Activated naive CD4-positive, alpha-beta T cell (primary cell): ENCODE results near the gene BCS1L.
"Not testable (repeated sequence)": the region's sequence is repeated elsewhere in the genome, so short reads cannot be mapped to it uniquely, and the experiment has no call there.

Experiments
- DNase-seq, 4 experiments: peaks; one replicate each; lab custom pipeline; 2025; lab: John Stamatoyannopoulos, UW

Gene BCS1L

DNA sequence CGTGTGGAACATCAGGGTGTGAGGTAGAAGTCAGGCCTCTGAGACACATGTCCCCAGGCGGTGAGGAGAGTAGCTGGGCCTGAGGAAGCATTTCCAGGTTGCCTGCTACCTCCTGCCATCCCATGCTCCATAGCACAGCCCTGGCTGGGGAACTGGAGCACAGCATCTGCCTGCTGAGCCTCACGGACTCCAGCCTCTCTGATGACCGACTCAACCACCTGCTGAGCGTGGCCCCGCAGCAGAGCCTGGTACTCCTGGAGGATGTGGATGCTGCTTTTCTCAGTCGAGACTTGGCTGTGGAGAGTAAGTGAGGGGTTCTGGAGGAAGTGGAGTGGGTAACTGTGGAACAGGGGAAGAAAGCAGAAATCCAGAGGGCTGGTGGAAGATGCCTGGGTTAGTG is 2.9 kb downstream of the BCS1L start:
- DNase-seq, result no peak

DNA sequence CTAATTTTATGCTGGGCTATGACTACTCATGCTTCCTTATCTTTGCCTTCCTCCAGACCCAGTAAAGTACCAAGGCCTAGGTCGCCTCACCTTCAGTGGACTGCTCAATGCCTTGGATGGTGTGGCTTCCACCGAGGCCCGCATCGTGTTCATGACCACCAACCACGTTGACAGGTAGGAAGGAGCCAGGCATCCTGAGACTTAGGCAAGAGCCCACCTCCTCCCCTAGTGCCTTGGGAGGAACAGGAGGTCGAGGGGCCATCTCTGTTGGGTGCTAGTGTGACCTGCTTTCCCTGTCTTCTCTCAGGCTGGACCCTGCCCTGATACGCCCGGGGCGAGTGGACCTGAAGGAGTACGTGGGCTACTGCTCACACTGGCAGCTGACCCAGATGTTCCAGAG is 3.3 kb downstream of the BCS1L start:
- DNase-seq, result no peak

DNA sequence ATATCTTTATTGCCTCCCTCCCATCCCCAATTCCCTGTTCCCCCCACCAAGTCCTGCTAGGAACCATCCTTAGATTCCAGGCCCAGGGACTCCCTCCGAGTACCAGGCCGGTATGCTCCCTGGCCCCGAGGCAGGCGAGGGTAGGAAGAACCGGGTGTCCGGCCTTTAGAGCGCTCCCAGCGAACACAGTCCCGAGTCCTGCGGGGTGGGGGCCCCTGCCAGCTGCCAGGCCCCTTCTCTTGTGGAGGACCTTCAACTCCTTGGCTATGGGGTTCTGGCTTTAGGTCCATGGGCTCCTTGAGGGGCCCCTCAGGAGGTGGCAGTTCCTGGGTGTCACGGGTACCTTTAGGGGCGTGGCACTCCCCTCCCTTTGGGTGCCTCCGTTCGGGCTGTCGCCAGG is 4.4 kb downstream of the BCS1L start:
- DNase-seq, result no peak

DNA sequence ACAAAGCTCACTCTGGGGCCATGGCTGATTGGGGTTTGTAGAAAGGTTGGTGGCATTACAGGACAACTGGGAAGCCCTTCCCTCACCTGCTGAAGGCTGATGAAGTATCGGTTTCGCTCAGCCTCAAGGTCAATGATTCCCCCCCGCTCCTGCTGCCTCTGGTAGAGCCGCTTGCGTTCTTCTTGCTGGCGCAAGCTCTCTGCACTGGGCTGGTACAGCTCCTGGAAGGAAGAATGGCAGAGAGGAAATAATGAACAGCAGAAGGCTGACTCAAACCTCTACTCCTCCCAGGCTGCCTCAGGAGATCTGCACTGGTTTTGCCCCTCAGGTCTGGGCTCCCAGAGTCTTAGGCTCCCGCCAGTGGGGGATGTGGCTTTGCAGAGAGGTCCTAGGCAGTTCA is 5.2 kb downstream of the BCS1L start:
- DNase-seq, result no peak

DNA sequence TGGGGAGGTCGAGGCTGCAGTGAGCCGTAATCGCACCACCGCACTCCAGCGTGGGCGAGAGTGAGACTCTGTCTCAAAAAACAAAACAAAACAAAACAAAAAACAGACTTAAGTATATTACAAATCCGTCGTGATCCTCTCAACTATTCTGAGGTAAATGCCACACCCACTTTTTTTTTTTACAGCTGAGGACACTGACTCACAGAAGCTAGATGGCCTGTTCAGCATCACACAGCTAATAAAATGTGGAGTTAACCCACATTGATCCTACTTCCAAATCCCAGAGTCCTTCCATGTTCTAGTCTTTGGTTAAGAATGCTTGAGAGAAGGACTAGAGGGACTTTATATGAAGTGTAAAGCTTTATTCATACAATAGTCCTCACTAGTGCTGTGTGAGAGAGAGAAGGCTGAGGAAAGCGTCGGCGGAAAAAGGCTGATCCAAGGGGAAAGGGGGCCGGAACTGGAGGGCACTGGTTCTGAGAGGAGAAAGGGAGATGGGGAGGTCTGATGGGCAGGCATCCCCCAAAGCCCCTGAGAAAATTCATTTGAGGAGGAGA is 11.7 kb downstream of the BCS1L start:
- DNase-seq, result no peak

DNA sequence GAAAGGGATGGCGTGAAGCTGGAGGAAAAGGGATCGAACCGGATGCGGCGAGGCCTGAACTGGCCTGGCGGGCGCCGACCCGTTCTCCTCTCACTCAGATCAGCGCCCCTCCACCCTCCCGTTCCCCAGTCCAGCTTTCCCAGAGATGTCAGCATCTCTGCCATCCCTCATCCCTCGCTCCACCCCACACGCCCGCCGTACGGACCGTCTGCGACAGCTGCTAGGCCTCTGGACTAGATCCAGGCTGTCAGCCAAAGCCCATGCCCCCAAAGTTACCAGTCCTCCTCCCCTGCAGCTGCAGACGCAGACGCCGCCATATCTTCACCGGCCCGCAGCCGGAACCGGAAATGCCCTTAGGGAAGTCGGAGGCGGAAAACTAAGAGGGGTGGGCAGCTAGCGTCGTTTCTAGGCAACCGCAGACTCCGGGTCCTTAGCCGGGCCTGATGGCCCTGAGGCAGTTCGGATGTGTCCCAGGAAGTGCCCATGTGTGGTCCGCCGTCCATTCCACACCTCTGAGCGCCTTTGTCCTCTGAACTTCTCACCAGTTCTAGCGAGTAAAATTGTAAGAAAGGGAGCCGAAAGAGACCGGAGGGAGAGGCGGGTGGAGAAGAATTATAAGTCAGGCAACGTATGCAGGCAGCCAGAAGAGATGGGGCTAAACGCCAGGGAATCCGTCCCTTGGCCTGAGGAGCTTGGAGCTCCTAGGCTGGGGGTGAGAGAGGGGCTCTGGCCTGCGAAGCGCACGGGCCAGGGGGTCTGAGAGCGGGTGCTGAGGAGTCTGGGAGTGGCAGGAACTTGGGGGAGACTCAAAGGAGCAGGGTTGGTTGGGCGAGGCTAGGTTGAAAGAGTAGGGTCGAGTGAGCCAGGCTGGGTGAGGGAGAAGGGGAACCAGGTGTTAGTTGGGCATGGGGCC is 12.4 kb downstream of the BCS1L start, which contains the start of the genes RNF25 and STK36:
Gene RNF25, minus strand, starts transcription at position 349 of the 913 bp plus-strand sequence. Its CDS starts 32 bp downstream, at position 317.
Gene STK36, plus strand, starts transcription at position 433 of the 913 bp plus-strand sequence. CDS start 744 bp downstream, outside the sequence.
- DNase-seq, result peak; percentile 55 to 75 (median 63)

DNA sequence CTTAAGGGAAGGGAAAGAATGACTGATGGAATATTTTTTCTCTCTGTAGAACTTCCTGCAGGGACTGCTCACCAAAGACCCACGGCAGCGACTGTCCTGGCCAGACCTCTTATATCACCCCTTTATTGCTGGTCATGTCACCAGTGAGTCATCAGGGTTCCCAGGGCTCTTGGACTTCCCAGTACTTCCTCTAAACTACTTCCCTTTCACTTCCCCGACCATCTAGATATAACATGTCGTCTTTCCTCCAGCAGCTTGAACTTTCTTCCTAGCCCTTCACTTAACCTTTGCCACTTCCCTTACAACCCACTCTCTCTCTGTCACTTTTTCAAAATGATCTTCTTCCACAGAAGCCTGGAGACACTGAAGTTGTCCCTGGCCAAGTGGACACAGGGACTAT is 19.6 kb downstream of the BCS1L start:
- no peak for DNase-seq

DNA sequence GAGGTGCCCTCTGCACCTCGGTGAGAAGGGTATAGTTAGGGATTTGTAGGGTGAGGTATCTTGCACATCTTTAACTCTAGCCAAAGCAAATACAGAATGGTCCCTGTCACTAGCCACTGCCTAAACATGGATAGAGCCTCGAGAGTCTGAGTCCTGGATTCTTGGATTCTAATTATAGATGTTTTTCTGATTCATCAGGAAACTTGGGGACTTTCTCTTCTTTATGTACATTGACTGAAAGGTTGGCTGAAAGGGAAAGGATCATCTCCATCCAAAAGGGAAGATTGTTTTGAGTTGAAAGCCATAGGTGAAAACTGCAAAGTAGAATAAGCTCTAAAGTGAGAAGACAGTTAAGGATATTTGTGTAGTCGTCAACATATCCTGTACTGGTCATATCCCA is 20.6 kb downstream of the BCS1L start:
- no peak for DNase-seq

DNA sequence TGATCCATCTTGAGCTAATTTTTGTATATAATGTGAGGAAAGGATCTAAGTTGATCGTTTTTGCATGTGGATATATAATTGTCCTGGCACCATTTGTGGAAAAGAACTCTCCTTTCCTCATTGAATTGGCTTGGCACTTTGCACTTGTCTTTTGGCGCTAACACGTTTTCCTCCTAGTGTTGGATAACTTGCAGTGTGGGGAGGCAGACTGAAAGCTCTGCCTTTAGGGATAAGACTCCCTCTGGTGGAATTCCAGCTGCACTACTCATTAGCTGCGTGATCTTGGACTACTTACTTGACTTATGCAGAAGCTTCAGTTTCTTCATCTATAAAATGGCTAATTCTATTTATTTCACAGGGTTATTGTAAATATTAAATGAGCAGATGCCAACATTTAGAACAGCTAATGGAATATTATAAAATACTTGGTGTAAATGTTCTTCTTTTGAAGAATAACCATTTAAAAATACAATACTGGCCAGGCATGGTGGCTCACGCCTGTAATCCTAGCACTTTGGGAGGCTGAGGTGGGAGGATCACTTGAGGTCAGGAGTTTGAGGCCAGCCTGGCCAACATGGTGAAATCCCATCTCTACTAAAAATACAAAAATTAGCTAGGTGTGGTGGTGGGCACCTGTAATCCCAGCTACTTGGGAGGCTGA is 28.0 kb downstream of the BCS1L start:
- not testable (repeated sequence) for DNase-seq

DNA sequence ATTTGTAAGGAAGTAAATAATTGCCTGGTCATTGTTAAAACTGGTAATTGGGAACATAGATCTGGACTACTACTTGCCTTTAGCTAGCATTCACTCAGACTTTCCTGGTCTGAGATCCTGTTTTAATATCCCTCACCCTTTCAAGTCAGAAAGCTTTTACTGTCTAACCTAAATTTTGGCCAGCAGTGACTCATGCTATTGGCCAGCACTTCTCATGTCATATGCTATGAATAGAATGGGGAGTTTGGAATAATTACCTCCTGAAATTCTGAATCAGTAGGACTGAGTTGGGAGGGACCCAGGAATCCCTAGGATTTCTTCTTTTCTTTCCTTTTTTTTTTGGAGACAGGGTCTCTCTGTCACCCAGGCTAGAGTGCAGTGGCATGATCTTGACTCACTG is 31.8 kb downstream of the BCS1L start:
- no peak for DNase-seq

DNA sequence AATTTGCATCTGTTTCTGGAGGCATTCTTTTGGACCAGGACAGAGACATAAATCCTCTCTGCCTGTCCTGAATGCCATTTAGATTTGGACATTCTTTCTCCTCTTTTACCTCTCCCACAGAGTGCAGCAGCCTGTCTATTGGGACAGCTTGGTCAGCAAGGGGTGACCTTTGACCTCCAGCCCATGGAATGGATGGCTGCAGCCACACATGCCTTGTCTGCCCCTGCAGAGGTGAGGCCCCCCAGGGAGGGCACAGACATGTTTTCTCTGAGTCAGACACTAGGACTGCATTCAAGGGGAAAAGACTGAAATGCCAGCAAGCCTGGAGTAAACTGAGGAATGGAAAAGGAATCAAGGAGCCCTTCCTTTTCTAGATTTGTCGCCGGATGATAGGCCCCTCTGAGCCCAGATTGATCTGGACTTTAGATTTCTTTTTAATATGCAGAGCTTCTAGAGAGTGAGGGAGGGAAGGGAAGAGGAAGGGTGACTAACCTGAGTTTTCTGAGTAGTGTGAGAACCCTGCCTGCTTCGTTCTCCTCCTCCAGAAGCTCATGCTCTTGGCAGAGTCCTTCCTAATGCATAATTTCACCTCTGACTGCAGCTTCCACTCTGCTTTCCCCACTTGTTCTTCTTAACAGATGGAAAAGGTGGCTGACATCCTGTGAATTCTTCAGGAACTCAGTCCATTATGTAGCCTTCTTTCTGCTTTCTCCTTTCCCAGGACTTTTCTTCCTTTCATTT is 35.1 kb downstream of the BCS1L start:
- DNase-seq, result no peak

DNA sequence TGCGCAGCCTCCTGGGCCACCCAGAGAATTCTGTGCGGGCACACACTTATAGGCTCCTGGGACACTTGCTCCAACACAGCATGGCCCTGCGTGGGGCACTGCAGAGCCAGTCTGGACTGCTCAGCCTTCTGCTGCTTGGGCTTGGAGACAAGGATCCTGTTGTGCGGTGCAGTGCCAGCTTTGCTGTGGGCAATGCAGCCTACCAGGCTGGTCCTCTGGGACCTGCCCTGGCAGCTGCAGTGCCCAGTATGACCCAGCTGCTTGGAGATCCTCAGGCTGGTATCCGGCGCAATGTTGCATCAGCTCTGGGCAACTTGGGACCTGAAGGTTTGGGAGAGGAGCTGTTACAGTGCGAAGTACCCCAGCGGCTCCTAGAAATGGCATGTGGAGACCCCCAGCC is 39.4 kb downstream of the BCS1L start:
- no peak for DNase-seq

DNA sequence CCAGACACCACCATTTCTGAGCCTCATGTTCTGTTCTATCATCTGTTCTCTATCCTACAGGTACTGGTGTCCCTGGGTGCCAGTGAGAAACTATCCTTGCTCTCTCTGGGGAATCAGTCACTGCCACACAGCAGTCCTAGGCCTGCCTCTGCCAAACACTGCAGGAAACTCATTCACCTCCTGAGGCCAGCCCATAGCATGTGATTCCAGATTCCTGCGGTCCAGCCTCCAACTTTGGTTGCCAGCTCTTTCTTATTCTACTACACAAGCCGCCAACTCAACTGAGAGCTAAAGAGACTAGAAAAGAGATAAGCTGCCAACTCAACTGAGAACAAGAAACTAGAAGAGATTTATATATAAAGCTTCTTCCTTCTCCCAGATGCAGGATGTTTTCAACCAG is 42.3 kb downstream of the BCS1L start:
- DNase-seq, result no peak

DNA sequence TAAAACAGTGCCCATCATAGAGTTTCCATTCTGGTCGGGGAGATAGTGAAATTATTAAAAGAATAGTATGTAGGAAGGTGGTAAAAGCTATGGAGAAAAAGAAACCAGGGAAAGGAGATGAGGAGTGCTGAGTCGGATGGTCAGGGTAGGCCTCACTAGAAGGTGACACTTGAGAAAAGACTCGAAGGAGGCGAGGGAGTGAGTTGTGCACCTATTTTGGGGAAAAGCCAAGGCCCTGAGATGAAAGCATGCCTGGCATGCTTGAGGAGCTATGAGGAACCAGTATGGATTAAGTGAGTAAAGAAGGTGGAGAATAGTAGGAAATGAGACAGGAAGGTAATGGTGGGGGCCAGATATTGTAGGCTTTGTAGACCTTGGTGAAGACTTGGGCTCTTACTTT is 43.9 kb downstream of the BCS1L start:
- DNase-seq, result no peak

DNA sequence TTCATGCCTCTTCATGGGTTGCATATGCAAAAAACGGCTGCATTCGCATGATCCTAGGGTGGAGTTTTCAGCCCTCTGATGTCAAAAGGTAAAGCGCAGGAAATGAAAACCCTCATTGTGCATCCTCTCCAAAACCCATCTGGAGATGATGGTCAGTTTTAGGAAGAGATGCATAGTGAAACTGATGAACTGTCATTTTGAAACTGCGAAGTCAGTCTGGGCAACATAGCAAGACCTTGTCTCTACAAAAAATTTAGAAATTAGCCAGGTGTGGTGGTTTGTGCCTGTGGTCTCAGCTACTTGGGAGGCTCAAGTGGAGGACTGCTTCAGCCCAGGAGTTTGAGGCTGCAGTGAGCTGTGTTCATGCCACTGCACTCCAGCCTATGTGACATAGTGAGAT is 48.6 kb downstream of the BCS1L start:
- DNase-seq, result no peak

DNA sequence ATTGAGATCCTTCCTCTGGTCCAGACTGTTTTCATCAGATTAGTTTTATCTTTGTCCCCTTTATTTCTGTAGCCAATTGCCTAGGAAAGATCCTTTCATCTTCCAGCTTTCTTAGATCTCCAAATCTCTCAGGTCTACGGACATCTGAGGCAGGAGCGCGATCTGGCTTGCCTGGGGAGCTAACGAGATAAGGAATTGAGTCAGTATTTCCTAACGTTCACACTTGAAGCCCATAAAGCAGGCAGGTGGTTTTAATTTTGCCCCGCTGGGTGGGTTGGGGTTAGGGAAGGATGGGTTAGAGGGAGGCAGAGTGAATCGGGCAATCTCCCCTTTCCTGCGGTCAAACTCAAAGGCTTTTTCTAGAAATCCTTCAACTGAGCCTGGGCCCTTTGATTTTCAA is 50.4 kb downstream of the BCS1L start:
- DNase-seq, result no peak

DNA sequence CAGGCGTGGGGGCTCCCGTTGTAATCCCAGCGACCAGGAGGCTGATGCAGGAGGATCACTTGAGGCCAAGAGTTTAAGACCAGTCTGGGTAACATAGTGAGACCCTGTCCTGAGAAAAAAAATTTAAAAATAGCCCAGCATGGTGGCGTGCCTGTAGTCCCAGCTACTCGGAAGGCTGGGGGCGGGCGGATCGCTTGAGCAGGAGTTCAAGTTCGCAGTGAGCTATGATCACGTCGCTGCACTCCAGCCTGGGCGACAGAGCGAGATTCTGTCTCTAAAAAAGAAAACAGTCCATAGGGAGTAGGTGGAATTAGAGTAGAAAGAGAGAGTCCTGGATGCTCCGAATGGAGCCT is 50.8 kb downstream of the BCS1L start:
- no peak for DNase-seq

DNA sequence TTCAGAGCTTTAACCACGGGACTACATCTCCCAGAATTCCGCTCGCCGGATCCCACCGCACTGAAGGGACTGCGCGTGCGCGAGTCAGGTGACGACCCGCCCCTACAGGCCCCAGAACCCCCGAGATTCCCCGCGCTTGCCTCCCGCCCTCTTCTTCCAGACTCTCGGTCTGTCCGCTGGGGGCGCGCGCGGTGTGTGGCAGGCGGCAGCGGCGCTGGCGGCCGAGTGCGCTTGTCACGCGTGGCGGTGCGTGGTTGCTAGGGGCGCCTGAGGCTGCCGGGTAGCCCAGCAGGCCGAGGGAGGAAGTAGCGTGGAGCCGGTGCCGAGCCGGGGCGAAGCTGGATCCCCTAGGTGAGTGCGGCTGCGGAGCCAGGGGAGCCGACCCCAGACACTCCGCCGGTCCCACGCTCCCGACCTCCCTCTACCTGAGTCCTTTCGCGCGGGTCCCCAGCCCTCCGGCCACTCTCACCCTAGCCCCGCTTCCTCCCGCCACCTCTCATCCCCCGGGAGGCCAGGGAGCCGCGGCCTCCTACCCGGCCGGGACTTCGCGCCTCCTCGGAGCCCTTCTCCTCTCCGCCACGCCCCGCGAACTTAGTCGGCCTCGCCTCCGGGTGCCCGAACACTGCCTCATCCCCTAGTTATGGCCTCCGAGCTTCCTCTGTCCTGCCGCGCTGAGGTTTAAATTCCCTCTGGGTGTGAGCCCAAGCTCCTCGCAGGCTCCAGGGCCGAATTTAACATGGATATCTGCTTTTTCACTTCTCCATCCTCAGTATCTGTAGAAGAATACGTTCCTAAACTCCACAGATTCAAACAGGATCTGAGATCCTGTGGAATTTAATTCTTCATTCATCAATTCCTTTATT is 51.4 kb downstream of the BCS1L start, which contains the start of gene TTLL4:
Gene TTLL4, plus strand, starts transcription at position 149 of the 863 bp plus-strand sequence. CDS start 26,842 bp downstream, outside the sequence.
- DNase-seq, result peak; percentile 96 to 98 (median 97)

DNA sequence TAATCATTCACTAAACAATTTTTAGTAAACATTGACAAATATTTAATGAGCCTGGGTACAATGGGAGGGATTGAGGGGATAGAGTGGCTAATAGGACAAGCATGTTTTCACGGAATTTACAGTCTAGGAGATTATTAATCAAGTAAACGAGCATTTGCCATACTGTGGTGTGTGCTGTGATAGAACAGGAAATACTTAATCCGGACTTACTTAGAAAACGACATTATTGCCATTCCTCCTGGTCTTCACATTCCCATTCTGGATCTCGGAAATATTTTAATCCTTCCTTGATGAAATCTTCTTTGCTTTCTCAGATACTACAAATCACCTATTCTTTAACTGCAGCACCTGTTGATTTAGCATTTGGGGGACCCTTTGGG is 52.1 kb downstream of the BCS1L start:
- no peak for DNase-seq
